BLaER1 treated with 17β-estradiol and CSF1 and Interleukin-3, amounts not matched to agents 10 nM and 100 nM (cell line): ENCODE data around the gene SMAD3.
A peak's percentile ranks its signal among the peaks of the same experiment; 100 is the strongest.

Source experiments
- H3K27ac ChIP-seq, 11 experiments: shearing (Covaris generic); formaldehyde crosslinking; 2 replicates each; pipeline ENCODE4 v1.8.1; 2022
- H3K27me3 ChIP-seq, 11 experiments: shearing (Covaris generic); formaldehyde crosslinking; 2 replicates each; pipeline ENCODE4 v1.8.1; 2022
- H3K36me3 ChIP-seq, 11 experiments: shearing (Covaris generic); formaldehyde crosslinking; 2 replicates each; pipeline ENCODE4 v1.8.1; 2022
- H3K4me1 ChIP-seq, 10 experiments: shearing (Covaris generic); formaldehyde crosslinking; 2 replicates each; pipeline ENCODE4 v1.8.1; 2022
- H3K4me2 ChIP-seq, 11 experiments: shearing (Covaris generic); formaldehyde crosslinking; 2 replicates each; pipeline ENCODE4 v1.8.1; 2022
- H3K4me3 ChIP-seq, 10 experiments: shearing (Covaris generic); formaldehyde crosslinking; 2 replicates each; pipeline ENCODE4 v1.8.1; 2022
- H3K9ac ChIP-seq, 11 experiments: shearing (Covaris generic); formaldehyde crosslinking; 2 replicates each; pipeline ENCODE4 v1.8.1; 2022
- H3K9me3 ChIP-seq, 11 experiments: shearing (Covaris generic); formaldehyde crosslinking; replicated peaks in 1 of 11; 2 replicates each; pipeline ENCODE4 v1.8.1; 2022
- H4K20me1 ChIP-seq, 11 experiments: shearing (Covaris generic); formaldehyde crosslinking; 2 replicates each; pipeline ENCODE4 v1.8.1; 2022
- Cebpa-rat ChIP-seq, 11 experiments: shearing (Covaris generic); IDR thresholded peaks; 2 replicates each; pipeline ENCODE4 v1.8.1; 2022

Gene SMAD3

GRCh38 chr15:67136802-67137201 lies 71.4 kb downstream of the SMAD3 start:
- Histone ChIP-seq H3K9me3 (no peaks in the 10 kb centered on the region), H4K20me1 (peaks cover 100% of the 10 kb centered on the region in 11 experiments), H3K9ac (peak overlapping the region in 3 of 11 experiments; percentile 1 to 30 (median 26); a peak in 2 of 22 replicates), H3K36me3 (peaks cover 0 to 86% (median 42%) of the 10 kb centered on the region in 11 experiments; a peak in 20 of 22 replicates), H3K27me3 (no peaks in the 10 kb centered on the region), H3K4me1 (peaks cover 98 to 100% (median 99%) of the 10 kb centered on the region in 10 experiments), H3K27ac (peak overlapping the region in 6 of 11 experiments; percentile 7 to 48 (median 24); a peak in 6 of 22 replicates), H3K4me3 (no peak overlapping the region), H3K4me2 (peak overlapping the region; percentile 54 to 97 (median 85))
- TF ChIP-seq Cebpa-rat (IDR thresholded peaks at IDR 0.05) = no peak

GRCh38 chr15:67137319-67137718 lies 71.9 kb downstream of the SMAD3 start:
- TF ChIP-seq Cebpa-rat (IDR thresholded peaks at IDR 0.05) = no peak
- peaks cover 100% of the 10 kb centered on the region in 11 experiments for H4K20me1 ChIP-seq
- H3K27ac ChIP-seq = peak overlapping the region in 5 of 11 experiments; percentile 13 to 48 (median 46); a peak in 6 of 22 replicates
- H3K4me3 ChIP-seq = no peak overlapping the region
- no peaks in the 10 kb centered on the region for H3K27me3 ChIP-seq
- H3K9ac ChIP-seq = peak overlapping the region in 4 of 11 experiments; percentile 1 to 34 (median 24); a peak in 4 of 22 replicates
- peak overlapping the region; percentile 54 to 97 (median 85); a peak in 21 of 22 replicates for H3K4me2 ChIP-seq
- no peaks in the 10 kb centered on the region for H3K9me3 ChIP-seq
- peaks cover 96 to 100% (median 99%) of the 10 kb centered on the region in 10 experiments for H3K4me1 ChIP-seq
- H3K36me3 ChIP-seq = peaks cover 0 to 86% (median 42%) of the 10 kb centered on the region in 11 experiments; a peak in 19 of 22 replicates

- Histone ChIP-seq H3K4me2 (peak overlapping the region; percentile 66 to 97 (median 85); a peak in 20 of 22 replicates), H3K4me1 (peaks cover 90 to 100% (median 99%) of the 10 kb centered on the region in 10 experiments), H3K9ac (peak overlapping the region in 3 of 11 experiments; percentile 11 to 34 (median 22); a peak in 2 of 22 replicates), H3K9me3 (no peaks in the 10 kb centered on the region), H4K20me1 (peaks cover 100% of the 10 kb centered on the region in 11 experiments), H3K36me3 (peaks cover 0 to 84% (median 43%) of the 10 kb centered on the region in 11 experiments; a peak in 19 of 22 replicates), H3K27ac (peak overlapping the region in 6 of 11 experiments; percentile 12 to 48 (median 32); a peak in 7 of 22 replicates), H3K27me3 (no peaks in the 10 kb centered on the region), H3K4me3 (no peak overlapping the region)
- TF ChIP-seq Cebpa-rat (IDR thresholded peaks at IDR 0.05) = no peak
These were observed 72.8 kb downstream of the SMAD3 start for GRCh38 chr15:67137951-67138848.

- H3K4me2 ChIP-seq = peak overlapping the region in 8 of 11 experiments; percentile 2 to 90 (median 37); a peak in 14 of 22 replicates
- no peaks in the 10 kb centered on the region for H3K9me3 ChIP-seq
- H3K9ac ChIP-seq = no peak overlapping the region
- 0 out of 22 replicates have a peak overlapping the region, but pooled peaks of 1 of the 11 experiments have one; percentile 17 for H3K27ac ChIP-seq
- no peak for TF ChIP-seq Cebpa-rat (IDR thresholded peaks at IDR 0.05)
- H4K20me1 ChIP-seq = peaks cover 100% of the 10 kb centered on the region in 11 experiments
- peaks cover 0 to 80% (median 43%) of the 10 kb centered on the region in 11 experiments; a peak in 19 of 22 replicates for H3K36me3 ChIP-seq
- peaks cover 90 to 100% (median 99%) of the 10 kb centered on the region in 10 experiments for H3K4me1 ChIP-seq
- no peaks in the 10 kb centered on the region for H3K27me3 ChIP-seq
- H3K4me3 ChIP-seq = no peak overlapping the region
These were observed 73.8 kb downstream of the SMAD3 start for GRCh38 chr15:67138891-67139855.

- H4K20me1 ChIP-seq = peaks cover 100% of the 10 kb centered on the region in 11 experiments
- H3K4me2 ChIP-seq = peak overlapping the region in 8 of 11 experiments; percentile 2 to 90 (median 12); a peak in 10 of 22 replicates
- peaks cover 90 to 100% (median 99%) of the 10 kb centered on the region in 10 experiments for H3K4me1 ChIP-seq
- no peaks in the 10 kb centered on the region for H3K27me3 ChIP-seq
- peak overlapping the region in 1 of 11 experiments; percentile 3; a peak in 1 of 22 replicates for H3K27ac ChIP-seq
- no peak for TF ChIP-seq Cebpa-rat (IDR thresholded peaks at IDR 0.05)
- peaks cover 0 to 76% (median 34%) of the 10 kb centered on the region in 11 experiments; a peak in 19 of 22 replicates for H3K36me3 ChIP-seq
- no peaks in the 10 kb centered on the region for H3K9me3 ChIP-seq
- H3K9ac ChIP-seq = no peak overlapping the region
- no peak overlapping the region for H3K4me3 ChIP-seq
These were observed 74.9 kb downstream of the SMAD3 start for GRCh38 chr15:67140078-67140833.

- TF ChIP-seq Cebpa-rat (IDR thresholded peaks at IDR 0.05) = no peak
- Histone ChIP-seq H3K9me3 (no peaks in the 10 kb centered on the region), H3K4me3 (no peak overlapping the region), H3K36me3 (peaks cover 0 to 70% (median 31%) of the 10 kb centered on the region in 11 experiments; a peak in 19 of 22 replicates), H3K27me3 (no peaks in the 10 kb centered on the region), H3K4me2 (peak overlapping the region in 7 of 11 experiments; percentile 8 to 90 (median 58); a peak in 12 of 22 replicates), H3K27ac (no peak overlapping the region; a peak in 2 of 22 replicates), H3K4me1 (peaks cover 90 to 100% (median 99%) of the 10 kb centered on the region in 10 experiments), H3K9ac (no peak overlapping the region), H4K20me1 (peaks cover 99 to 100% (median 100%) of the 10 kb centered on the region in 11 experiments)
These were observed 76.8 kb downstream of the SMAD3 start for GRCh38 chr15:67142092-67142766.

GRCh38 chr15:67142767-67143100 lies 77.3 kb downstream of the SMAD3 start:
- peaks cover 99 to 100% (median 100%) of the 10 kb centered on the region in 11 experiments for H4K20me1 ChIP-seq
- peak overlapping the region in 2 of 11 experiments; percentile 19 to 28; a peak in 2 of 22 replicates for H3K27ac ChIP-seq
- H3K4me1 ChIP-seq = peaks cover 90 to 100% (median 99%) of the 10 kb centered on the region in 10 experiments
- H3K9ac ChIP-seq = no peak overlapping the region
- TF ChIP-seq Cebpa-rat (IDR thresholded peaks at IDR 0.05) = no peak
- no peaks in the 10 kb centered on the region for H3K27me3 ChIP-seq
- peak overlapping the region in 9 of 11 experiments; percentile 7 to 90 (median 82); a peak in 10 of 22 replicates for H3K4me2 ChIP-seq
- no peak overlapping the region for H3K4me3 ChIP-seq
- H3K9me3 ChIP-seq = no peaks in the 10 kb centered on the region
- H3K36me3 ChIP-seq = peaks cover 0 to 65% (median 31%) of the 10 kb centered on the region in 11 experiments; a peak in 19 of 22 replicates
